A549 (cell line): Measurements from ENCODE around the gene STAMBPL1.

Experiments
- CTCF ChIP-seq: fragments of >200 bp; sonication (Bioruptor Twin); formaldehyde crosslinking; IDR thresholded peaks from 3 replicates; pipeline ENCODE4 v1.5.1; 2016
- EHMT2 ChIP-seq: fragments of 200-600 bp; sonication (generic); IDR thresholded peaks from 2 replicates; pipeline ENCODE4 v1.6.1; 2016; ENCODE audit warnings: antibody characterized with exemption, low read depth, mild to moderate bottlenecking, moderate library complexity
- HOXA7 ChIP-seq: fragments of 250-450 bp; sonication (Bioruptor Pico); IDR thresholded peaks from 2 replicates; pipeline ENCODE4 v1.5.0; 2020; ENCODE audit warnings: mild to moderate bottlenecking, moderate library complexity
- KDM1A ChIP-seq: fragments of 200-600 bp; sonication (generic); IDR thresholded peaks from 2 replicates; pipeline ENCODE4 v1.6.1; 2016; ENCODE audit warnings: low read depth, mild to moderate bottlenecking
- PHF8 ChIP-seq: fragments of 200-600 bp; sonication (generic); IDR thresholded peaks from 2 replicates; pipeline ENCODE4 v1.6.1; 2016; ENCODE audit warnings: low read depth, mild to moderate bottlenecking, antibody characterized with exemption, moderate library complexity, borderline replicate concordance
- POLR2A ChIP-seq: IDR thresholded peaks from 2 replicates; pipeline ENCODE4 v1.6.1; 2012; ENCODE audit warnings: mild to moderate bottlenecking, low read length
- POLR2AphosphoS2 ChIP-seq: conservative IDR thresholded peaks from 2 replicates; pipeline ENCODE4 v1.6.1; 2012; ENCODE audit warnings: low read length, improper control_type of control experiment, inconsistent platforms
- RAD21 ChIP-seq, 2 experiments: fragments of >200 bp in 1 of 2; sonication (Bioruptor Twin) in 1 of 2; formaldehyde crosslinking in 1 of 2; IDR thresholded peaks in 1 of 2; conservative IDR thresholded peaks in 1 of 2; 2 replicates in 1 of 2; 3 replicates in 1 of 2; pipeline ENCODE4 v1.6.1; 2012 to 2018; ENCODE audit warnings: inconsistent platforms in 1 of 2
- RFX5 ChIP-seq: fragments of 450-650 bp; IDR thresholded peaks from 2 replicates; pipeline ENCODE4 v1.7.1; 2014; ENCODE audit warnings: antibody characterized with exemption, mild to moderate bottlenecking, moderate library complexity
- SMC3 ChIP-seq: fragments of >200 bp; sonication (Bioruptor Twin); formaldehyde crosslinking; IDR thresholded peaks from 3 replicates; pipeline ENCODE4 v1.6.1; 2018; ENCODE audit warnings: inconsistent platforms
- USF2 ChIP-seq: fragments of 450-650 bp; IDR thresholded peaks from 2 replicates; pipeline ENCODE4 v1.6.1; 2014; ENCODE audit warnings: antibody characterized with exemption

DNA sequence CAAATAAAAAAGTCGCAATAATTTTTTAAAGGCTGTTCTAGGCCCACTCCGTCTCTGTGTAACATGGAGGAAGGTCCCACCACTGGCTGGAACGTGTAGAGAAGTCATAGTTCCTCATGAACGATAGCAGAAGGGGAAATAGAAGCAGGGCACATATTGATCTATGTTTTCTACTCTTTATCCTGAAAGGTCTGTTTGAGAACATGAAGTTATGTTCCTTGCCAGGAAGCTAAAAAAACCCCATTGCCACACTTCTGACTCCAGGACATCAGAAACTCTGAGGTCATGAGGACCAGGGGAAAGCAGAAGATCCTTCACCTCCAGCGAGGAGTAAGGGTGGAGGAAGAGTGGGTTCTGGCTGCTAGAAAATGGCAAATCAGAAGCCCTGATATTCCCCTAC, 39.2 kb upstream of the STAMBPL1 start:
- no peak for TF ChIP-seq PHF8
- TF ChIP-seq POLR2AphosphoS2 = no peak
- no peak for TF ChIP-seq CTCF
- no peak for TF ChIP-seq HOXA7 (CRISPR knock-in tag)
- no peak for TF ChIP-seq POLR2A
- TF ChIP-seq SMC3 = no peak
- TF ChIP-seq EHMT2 = no peak
- no peak for TF ChIP-seq RAD21 (conservative IDR thresholded peaks at IDR 0.05 in 1 of 2, IDR thresholded peaks at IDR 0.05 in 1 of 2)
- TF ChIP-seq RFX5 = no peak
- TF ChIP-seq USF2 = no peak
- TF ChIP-seq KDM1A = no peak
